Measurements from ENCODE around the gene IBA57. TPM values are rescaled to one million over a fixed set of nuclear protein-coding genes. Genes with fewer than 3 reads are reported as not detected.
A peak's percentile ranks its signal among the peaks of the same experiment; 100 is the strongest.

IBA57 gene
- total and polyA plus RNA-seq, 2 of the 8 experiments (the other 6 are each of a cell fraction or from before 2014, with no cell fraction given) = 2.6 to 5.9 TPM

GRCh38 chr1:228143480-228144192, 22.0 kb upstream of the IBA57 start:
- ChIA-PET CTCF (ENCODE audit: partially characterized antibody) (interaction anchor here (0.7 to 1.8 kb wide), 8 partner anchors 10 to 139 kb away, joined by 3 to 12 read pairs (median 5); partner anchors contain the start of gene IBA57), POLR2A (ENCODE audit: partially characterized antibody) (interaction anchor here (0.6 to 1.8 kb wide), 5 partner anchors 20 to 77 kb away, joined by 3 to 7 read pairs (median 4); partner anchors contain the start of gene IBA57)
- Histone ChIP-seq H3K23ac (ENCODE audit: insufficient read length) (no peak overlapping the region), H2AFZ (ENCODE audit: low read length) (no peak overlapping the region), H2BK5ac (ENCODE audit: low read depth, low read length) (no peak overlapping the region), H3K4me3 (ENCODE audit: extremely low read depth in 1 of 4, insufficient read depth in 2 of 4, low read depth in 3 of 4, low read length in 4 of 4) (no peak overlapping the region), H4K8ac (ENCODE audit: extremely low read depth, insufficient read depth, low read length) (no peak overlapping the region), H2BK15ac (ENCODE audit: low read length) (peak overlapping the region; percentile 46; the same call in 1 of the 2 replicates), H2BK120ac (replicated peaks; ENCODE audit: low read depth, low read length) (no peak overlapping the region), H4K20me1 (replicated peaks in 1 of 2; ENCODE audit: control insufficient read depth in 1 of 2, insufficient read depth in 2 of 2, low read length in 2 of 2) (peaks cover 8 to 28% of the 10 kb centered on the region in 2 experiments), H3K14ac (ENCODE audit: insufficient read length) (no peak overlapping the region), H4K91ac (replicated peaks; ENCODE audit: insufficient read length, low read length) (no peak overlapping the region), H3K9ac (replicated peaks in 1 of 4; ENCODE audit: extremely low read depth in 1 of 4, low read depth in 3 of 4, low read length in 3 of 4) (no peak overlapping the region), H3K4ac (replicated peaks; ENCODE audit: insufficient read length, low read depth, low read length) (no peak overlapping the region), H3K56ac (replicated peaks; ENCODE audit: insufficient read length, low read depth, low read length) (no peak overlapping the region), H3K23me2 (ENCODE audit: low read depth, low read length) (peaks cover 5% of the 10 kb centered on the region; the same call in 1 of the 2 replicates), H3K36me3 (ENCODE audit: control insufficient read depth in 2 of 4, insufficient read depth in 4 of 4, low read length in 3 of 4) (no peaks in the 10 kb centered on the region), H3K79me2 (ENCODE audit: control insufficient read depth in 1 of 2, insufficient read depth in 2 of 2, low read length in 2 of 2) (peaks cover 0 to 43% of the 10 kb centered on the region in 2 experiments; a peak in 3 of 4 replicates), H4K5ac (ENCODE audit: insufficient read length, low read depth, low read length) (no peak overlapping the region), H2AK5ac (ENCODE audit: low read depth, low read length) (no peak overlapping the region), H3K27ac (ENCODE audit: low read depth, low read length) (no peak overlapping the region), H3K4me1 (replicated peaks in 1 of 4; ENCODE audit: control insufficient read depth in 3 of 4, insufficient read depth in 4 of 4, low read length in 3 of 4) (peaks cover 0 to 10% (median 6%) of the 10 kb centered on the region in 4 experiments; a peak in 5 of 7 replicates), H3K9me3 (ENCODE audit: insufficient read depth in 2 of 2, low read depth in 1 of 2, low read length in 1 of 2) (no peaks in the 10 kb centered on the region), H3K27me3 (replicated peaks in 1 of 4; ENCODE audit: control insufficient read depth in 3 of 4, extremely low read depth in 1 of 4, insufficient read depth in 3 of 4, low read length in 3 of 4) (no peaks in the 10 kb centered on the region), H2BK12ac (ENCODE audit: low read depth, low read length) (no peak overlapping the region), H3K79me1 (ENCODE audit: low read depth, low read length) (peaks cover 23% of the 10 kb centered on the region), H3K4me2 (ENCODE audit: insufficient read depth in 1 of 2, low read depth in 2 of 2, low read length in 2 of 2) (no peak overlapping the region), H3K18ac (ENCODE audit: extremely low read depth, low read length) (no peak overlapping the region), H2BK20ac (ENCODE audit: low read length) (no peak overlapping the region)
- FAIRE-seq (no peak), DNase-seq (ENCODE audit: low read depth in 1 of 2, low spot score in 2 of 2) (no peak)
- WGBS, 2 experiments (ENCODE audit: extremely low coverage in 1 of 2, insufficient coverage in 1 of 2, insufficient read length in 1 of 2, insufficient replicate concordance in 2 of 2, low coverage in 1 of 2, low lambda C conversion rate in 2 of 2, missing lambda C conversion rate in 1 of 2) = 89% methylated on average over 12 of the region's 12 CpGs; no CpG with 5 or more reads in 1 of the 2 experiments
- TF ChIP-seq CBX5 (IDR thresholded peaks at IDR 0.05; ENCODE audit: low read depth, low read length) (no peak), POU5F1 (IDR thresholded peaks at IDR 0.05; ENCODE audit: low read depth, low read length) (no peak), SIX5 (IDR thresholded peaks at IDR 0.05; ENCODE audit: low read depth, low read length) (no peak), KDM1A (IDR thresholded peaks at IDR 0.05; ENCODE audit: borderline replicate concordance, low read length) (no peak), EZH2 (IDR thresholded peaks at IDR 0.05; ENCODE audit: low read depth, low read length, severe bottlenecking) (no peak), RFX5 (IDR thresholded peaks at IDR 0.05; ENCODE audit: borderline replicate concordance, low read depth, low read length) (no peak), BRCA1 (IDR thresholded peaks at IDR 0.05; ENCODE audit: low read depth, low read length) (no peak), BCL11A (IDR thresholded peaks at IDR 0.05; ENCODE audit: low read depth in 2 of 2, low read length in 2 of 2) (no peak), KDM5A (IDR thresholded peaks at IDR 0.05; ENCODE audit: low read length) (no peak), SRF (IDR thresholded peaks at IDR 0.05; ENCODE audit: low read depth, low read length) (no peak), ZNF274 (IDR thresholded peaks at IDR 0.05; ENCODE audit: borderline replicate concordance, extremely low read depth, low read length) (no peak), TEAD4 (IDR thresholded peaks at IDR 0.05; ENCODE audit: low read depth, low read length) (no peak)
